GM12873 (cell line): ENCODE results near the gene SRP9.

Experiments
- TF ChIP-seq, protein P1 (sequence below): IDR thresholded peaks from 2 replicates; pipeline ENCODE4 v1.5.1; 2012; ENCODE audit warnings: low read depth, mild to moderate bottlenecking, moderate library complexity, low read length, control low read depth; ENCODE audit not compliant: insufficient read depth; ENCODE audit errors: missing control alignments

SRP9 gene

DNA sequence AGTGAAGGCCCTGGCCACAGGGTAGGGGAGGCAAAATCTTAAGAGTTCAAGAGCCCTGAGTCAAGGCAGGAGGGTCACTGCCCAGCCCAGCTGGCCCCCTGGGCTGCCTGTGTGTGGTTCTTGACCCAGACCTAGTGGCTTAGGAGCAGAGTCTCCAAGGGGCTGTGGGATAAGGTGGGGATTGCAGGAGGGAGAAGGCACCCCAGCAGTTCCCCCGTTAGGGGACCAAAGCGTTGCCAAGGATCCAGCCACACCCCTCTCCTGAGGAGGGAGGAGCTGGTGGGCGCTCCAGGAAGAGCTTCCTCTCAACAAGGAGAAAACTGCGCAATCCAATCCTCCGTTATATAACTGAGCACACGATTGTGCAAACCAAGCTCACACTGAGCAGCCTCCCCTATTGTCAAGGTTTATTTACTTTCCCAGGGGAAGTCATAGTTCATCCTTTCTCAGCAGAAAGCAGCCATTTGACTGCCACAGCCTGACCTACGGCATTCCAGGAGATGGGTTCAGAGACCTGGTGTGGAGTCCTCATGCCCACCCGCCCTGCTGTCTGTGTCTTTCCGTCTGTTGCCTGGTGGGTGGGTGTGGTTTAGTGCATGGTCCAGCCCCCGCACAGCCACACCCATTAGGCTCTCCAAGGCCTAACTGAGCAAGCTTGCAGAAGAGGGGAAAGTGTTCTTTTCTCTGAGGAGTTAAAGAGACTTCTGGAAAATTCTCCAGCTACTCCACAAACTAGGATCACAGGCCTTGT lies 35.8 kb downstream of the SRP9 start:
- TF ChIP-seq, protein P1, sequence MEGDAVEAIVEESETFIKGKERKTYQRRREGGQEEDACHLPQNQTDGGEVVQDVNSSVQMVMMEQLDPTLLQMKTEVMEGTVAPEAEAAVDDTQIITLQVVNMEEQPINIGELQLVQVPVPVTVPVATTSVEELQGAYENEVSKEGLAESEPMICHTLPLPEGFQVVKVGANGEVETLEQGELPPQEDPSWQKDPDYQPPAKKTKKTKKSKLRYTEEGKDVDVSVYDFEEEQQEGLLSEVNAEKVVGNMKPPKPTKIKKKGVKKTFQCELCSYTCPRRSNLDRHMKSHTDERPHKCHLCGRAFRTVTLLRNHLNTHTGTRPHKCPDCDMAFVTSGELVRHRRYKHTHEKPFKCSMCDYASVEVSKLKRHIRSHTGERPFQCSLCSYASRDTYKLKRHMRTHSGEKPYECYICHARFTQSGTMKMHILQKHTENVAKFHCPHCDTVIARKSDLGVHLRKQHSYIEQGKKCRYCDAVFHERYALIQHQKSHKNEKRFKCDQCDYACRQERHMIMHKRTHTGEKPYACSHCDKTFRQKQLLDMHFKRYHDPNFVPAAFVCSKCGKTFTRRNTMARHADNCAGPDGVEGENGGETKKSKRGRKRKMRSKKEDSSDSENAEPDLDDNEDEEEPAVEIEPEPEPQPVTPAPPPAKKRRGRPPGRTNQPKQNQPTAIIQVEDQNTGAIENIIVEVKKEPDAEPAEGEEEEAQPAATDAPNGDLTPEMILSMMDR = no peak

DNA sequence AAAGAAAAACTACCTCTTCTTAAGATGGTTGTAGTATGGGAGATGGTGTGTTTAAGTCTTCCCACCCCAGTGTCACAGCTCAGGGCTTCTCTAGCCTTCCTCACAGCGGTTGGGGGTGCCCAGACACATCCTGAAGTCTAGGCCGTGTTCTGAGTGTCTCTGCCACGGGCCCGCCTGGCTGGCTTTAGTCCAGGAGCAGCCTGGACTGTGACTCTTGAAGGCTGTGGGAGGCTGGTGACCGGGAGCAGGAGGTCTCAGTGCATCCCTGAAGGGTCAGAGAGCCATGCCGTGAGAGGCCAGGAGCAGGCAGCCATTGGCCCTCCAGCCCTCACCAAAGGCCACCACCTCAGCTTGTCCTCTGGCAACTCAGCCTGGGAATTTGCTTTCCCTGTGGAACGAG lies 36.8 kb downstream of the SRP9 start:
- TF ChIP-seq, protein P1 = no peak

DNA sequence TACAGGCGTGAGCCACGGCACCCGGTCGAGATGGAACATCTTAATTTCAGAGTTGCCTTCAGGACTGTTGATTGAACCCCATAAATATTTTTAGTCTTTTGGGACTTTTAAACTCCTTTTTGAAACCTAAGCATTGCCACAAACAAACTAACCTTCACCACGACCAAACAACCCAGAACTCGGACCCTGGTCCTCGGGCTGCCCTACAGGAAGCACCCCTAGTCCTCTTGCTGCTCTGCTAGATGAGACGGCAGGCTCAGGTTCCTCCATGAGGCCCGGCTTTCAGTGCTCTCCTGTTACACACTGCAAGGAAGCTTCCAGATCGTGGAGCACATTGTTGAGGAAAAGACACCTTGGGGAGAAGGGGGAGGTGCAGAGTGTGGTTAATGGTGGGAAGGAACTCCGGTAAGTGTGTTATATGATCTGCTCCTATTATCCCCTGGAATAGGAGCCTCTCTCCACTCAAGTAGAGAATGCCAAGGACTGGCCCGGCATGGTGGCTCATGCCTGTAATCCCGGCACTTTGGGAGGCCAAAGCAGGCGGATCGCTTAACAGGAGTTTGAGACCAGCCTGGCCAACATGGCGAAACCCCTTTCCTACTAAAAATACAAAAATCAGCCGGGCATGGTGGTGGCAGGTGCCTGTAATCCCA lies 38.0 kb downstream of the SRP9 start:
- TF ChIP-seq, protein P1 = no peak

DNA sequence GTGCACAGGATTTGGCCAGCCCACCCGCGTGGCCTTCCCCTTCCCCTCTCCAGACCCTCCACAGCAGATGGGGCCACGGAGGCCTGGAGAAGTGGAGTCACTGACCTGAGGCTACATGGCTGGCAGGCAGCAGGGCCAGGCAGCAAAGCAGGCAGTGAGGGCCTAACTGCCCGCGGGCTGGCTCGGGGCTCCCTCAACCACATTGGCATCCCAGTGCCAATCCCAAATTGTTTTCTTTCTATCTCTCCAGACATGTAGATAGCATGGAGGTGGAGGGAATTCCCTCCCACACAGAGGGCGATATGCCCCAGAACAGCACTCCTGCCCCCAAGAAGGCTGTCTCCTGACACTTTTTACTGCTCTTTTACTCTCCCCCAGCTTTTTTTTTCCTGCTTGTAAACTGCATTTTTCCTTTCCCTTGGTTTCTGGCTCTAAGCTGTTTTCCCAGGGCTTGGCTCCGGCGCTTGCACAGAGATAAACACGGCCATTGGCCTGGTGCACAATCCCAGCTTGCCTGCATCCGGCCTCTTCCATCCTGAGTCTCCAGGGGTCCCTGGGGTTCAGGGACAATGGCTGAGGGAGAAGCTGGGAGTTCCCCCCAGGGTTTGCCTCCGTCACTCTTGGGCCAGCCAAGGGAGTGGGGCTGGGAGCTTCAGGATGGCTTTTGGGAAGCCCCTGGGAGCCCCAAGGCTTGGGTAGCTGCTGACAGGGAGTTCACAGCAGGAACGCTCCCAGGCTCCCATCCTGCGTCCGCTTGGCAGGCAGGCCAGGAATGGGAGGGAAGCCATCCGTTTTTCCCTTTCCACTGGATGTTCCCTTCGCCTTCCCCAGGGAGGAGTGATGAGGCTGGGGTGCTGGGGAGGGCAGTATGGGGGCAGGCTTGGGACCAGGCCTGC lies 39.3 kb downstream of the SRP9 start:
- TF ChIP-seq, protein P1 = no peak

DNA sequence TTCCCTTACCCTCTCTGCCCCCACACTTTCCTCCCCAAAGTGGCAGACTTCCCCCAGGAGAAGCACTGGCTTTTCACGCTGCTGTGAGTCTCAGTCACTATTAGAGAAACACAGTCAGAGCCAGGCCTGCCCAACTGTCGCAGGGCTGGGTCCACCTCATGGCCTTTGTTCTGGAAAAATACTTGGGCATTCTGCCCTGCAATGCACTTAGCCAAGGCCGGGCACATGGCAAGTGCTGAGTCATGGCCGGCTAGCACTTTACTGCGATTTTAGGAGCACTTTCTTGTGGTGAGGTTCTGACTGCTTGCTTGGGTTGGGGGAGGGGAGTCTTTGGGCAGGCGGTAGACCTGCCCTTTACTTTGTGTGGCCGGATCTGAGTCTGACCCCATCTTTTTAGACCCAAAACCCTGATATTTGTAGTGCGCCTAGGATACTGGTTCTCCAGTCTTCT lies 40.0 kb downstream of the SRP9 start:
- TF ChIP-seq, protein P1 = no peak

DNA sequence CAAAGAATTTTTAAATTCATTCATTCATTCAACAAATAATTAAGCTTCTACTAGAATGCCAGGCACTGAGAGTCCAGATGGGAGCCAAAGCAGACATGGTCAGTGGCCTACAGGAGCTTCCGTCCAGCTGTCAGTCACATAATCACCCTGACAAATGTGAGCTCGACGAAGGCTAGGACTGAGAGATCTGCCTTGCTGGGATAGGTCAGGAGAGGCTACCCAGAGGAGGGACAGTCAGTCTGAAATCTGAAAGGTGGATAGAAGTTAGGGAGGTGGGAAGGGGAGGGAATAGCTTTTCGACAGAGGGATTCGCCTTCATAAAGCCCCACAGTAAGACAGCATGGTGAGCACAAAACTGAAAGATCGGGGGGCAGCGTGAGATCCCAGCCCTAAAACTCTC lies 40.6 kb downstream of the SRP9 start:
- TF ChIP-seq, protein P1 = no peak
